Omental fat pad (tissue), 4 donors: ENCODE measurements around the gene MYH9. TPM values are rescaled to one million over a fixed set of nuclear protein-coding genes. Genes with fewer than 3 reads are reported as not detected.

Experiments used
- ATAC-seq: fragments of 150-250 bp; one replicate; pipeline ENCODE4 v1.9.1; 2016; ENCODE audit warnings: mild to moderate bottlenecking, moderate library complexity; ENCODE audit not compliant: low FRiP score
- DNase-seq: peaks from one replicate; pipeline ENCODE4 v3.0.0-alpha.2; 2019; ENCODE audit warnings: low spot score
- total RNA-seq, 4 donors: library from RNA; depleted of rRNA; stranded (reverse); fragments of >200 nt; gene quantifications; one replicate each; pipeline ENCODE4 v1.1.0, GENCODE V29; 2016
- TF ChIP-seq, protein P1 (sequence below), 3 donors: fragments of 450-650 bp; IDR thresholded peaks; one replicate each; pipeline ENCODE4 v1.5.1; 2016 to 2017; ENCODE audit warnings: antibody characterized with exemption in 3 of 3, mild to moderate bottlenecking in 3 of 3, moderate library complexity in 2 of 3

The MYH9 gene
- total RNA-seq, 4 donors from 2014 or later, result 225 to 463 (median 370) TPM

DNA sequence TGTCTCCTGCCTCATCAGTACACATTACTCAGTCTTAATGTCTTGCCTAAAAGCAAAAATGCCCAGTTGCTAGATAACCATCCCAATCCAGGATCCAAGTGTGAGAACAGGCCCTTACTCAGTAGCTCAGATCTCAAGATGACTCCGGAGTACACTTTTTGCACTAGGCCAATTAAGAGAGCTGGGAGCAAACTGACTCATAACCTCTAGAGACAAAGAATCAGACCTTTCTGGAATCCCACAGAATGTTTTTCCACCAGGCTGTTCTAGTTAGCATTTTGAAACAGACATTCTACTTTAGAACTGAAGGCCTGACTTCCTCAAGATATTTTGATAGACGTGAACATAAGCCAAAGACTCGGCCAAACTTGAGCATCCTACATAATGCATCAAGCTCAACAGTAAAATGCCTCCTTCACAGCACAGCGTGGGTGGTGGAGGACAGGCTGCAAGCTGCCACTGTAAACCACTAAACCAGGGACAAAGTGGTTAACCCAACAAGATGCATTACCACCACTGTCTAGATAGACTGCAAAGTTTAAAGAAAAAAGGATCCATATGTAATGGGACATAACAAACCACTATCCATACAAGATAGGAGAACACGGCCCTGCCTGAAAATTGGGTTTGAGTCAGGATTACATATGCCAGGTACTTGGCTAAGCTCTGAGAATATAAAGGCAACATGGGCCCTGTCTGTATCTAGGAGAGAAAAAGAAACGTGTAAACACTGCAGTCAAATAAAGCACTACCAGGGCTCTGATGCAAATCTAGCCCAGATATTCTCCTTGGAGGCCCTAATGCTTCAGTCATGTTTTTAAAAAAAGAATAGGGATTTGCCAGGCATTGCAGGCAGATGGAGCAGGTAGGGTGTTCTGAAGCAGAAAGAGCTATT, 48.3 kb downstream of the MYH9 start:
- no peak for ATAC-seq
- DNase-seq, result no peak
- TF ChIP-seq, protein P1, sequence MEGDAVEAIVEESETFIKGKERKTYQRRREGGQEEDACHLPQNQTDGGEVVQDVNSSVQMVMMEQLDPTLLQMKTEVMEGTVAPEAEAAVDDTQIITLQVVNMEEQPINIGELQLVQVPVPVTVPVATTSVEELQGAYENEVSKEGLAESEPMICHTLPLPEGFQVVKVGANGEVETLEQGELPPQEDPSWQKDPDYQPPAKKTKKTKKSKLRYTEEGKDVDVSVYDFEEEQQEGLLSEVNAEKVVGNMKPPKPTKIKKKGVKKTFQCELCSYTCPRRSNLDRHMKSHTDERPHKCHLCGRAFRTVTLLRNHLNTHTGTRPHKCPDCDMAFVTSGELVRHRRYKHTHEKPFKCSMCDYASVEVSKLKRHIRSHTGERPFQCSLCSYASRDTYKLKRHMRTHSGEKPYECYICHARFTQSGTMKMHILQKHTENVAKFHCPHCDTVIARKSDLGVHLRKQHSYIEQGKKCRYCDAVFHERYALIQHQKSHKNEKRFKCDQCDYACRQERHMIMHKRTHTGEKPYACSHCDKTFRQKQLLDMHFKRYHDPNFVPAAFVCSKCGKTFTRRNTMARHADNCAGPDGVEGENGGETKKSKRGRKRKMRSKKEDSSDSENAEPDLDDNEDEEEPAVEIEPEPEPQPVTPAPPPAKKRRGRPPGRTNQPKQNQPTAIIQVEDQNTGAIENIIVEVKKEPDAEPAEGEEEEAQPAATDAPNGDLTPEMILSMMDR (IDR thresholded peaks at IDR 0.05), result no peak

DNA sequence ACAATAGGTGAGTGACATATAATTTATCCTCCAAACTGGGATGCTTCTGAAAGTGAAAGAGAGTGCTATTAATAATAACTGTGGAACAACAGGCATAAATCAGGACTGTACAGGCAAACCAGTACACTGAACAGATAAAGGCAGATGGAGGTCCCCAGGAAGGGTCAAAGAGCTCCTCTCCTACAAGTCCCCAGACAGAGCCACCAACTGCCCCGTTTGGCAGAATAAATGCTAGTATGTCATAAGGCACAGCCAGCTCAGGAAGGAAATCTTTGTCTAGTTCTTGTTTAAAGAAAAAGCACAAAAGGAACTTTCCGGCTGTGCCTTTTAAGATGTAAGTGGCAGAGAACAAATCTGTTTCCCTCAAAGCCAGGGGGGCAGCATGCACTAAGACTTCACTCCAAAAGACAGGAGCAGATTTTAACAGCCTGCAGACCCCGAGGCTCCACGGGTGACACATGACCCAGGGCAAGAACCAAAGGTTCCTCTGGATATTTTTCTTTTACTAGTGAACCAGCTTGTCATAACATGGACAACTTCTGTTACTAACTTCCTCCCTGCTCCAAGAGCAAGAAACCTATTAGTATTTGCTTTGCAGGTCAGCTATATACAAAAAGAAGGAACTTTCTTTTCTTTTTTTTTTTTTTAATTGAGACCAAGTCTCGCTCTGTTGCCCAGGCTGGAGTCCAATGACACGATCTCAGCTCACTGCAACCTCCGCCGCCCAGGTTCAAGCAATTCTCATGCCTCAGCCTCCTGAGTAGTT, 50.2 kb downstream of the MYH9 start:
- TF ChIP-seq, protein P1 (IDR thresholded peaks at IDR 0.05), result no peak
- ATAC-seq (no peak), DNase-seq (no peak)

DNA sequence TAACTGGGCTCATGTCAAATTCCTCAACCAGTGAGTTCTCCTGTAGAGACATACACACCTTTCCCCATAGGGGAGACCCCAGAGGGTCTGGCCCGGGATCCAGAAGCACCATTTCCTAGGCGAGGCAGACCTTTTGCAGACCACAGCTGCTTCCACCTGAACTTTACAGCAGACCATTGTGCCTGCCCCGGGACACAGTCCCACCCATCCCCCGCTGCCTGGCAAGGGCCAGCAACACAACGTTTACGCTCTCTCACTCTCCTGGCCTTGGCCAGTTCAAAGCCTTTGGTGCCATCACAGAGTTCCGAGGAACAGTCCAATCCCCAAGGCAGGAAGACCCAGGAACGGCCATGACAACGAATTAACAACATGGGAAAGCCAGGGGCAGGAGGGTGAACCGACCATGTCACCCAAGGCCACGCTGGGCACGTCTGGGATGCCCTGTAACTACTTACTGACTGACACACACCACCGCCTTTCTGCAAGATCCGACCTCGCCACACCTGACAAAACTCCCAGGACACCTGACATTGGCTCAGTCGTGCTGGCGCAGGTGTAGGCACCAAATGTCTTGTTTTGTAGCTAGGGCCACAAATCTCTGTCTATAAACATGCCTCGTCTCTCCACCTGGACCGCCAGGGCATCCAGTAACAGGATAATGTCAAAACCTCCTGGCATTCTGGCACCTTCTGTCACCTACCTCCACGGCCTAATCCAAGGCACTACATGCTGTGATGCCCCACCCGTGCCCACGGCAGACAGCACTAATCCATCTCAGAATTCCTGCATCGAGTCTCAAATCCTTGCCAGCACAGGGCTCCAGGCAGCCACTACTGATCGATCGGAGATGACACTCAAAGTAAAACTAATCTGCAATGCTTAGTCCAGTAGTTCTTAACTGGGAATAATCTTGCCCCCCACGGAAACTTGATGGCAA, 51.3 kb downstream of the MYH9 start:
- DNase-seq (no peak), ATAC-seq (no peak)
- TF ChIP-seq, protein P1 (IDR thresholded peaks at IDR 0.05), result no peak

DNA sequence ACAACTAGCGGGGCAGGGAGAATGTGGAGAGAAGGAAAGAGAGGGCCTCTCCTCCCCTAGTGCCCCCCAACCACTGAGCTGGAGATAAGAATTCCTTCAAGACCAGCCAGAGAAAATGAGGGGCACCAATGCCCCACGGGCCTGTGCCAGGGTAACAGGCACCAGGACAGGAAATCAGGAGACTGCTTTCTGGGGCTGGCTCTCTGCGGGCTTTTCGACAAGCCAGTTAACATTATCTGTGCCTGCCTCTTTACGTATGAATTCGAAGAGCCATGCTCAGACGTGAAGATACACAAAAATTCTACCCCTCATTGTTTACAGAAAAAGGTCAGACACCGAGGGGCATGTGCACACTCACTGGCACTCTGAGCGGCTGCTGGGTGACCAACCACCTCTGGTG, 52.1 kb downstream of the MYH9 start:
- TF ChIP-seq, protein P1 (IDR thresholded peaks at IDR 0.05), result no peak
- DNase-seq (no peak), ATAC-seq (no peak)

DNA sequence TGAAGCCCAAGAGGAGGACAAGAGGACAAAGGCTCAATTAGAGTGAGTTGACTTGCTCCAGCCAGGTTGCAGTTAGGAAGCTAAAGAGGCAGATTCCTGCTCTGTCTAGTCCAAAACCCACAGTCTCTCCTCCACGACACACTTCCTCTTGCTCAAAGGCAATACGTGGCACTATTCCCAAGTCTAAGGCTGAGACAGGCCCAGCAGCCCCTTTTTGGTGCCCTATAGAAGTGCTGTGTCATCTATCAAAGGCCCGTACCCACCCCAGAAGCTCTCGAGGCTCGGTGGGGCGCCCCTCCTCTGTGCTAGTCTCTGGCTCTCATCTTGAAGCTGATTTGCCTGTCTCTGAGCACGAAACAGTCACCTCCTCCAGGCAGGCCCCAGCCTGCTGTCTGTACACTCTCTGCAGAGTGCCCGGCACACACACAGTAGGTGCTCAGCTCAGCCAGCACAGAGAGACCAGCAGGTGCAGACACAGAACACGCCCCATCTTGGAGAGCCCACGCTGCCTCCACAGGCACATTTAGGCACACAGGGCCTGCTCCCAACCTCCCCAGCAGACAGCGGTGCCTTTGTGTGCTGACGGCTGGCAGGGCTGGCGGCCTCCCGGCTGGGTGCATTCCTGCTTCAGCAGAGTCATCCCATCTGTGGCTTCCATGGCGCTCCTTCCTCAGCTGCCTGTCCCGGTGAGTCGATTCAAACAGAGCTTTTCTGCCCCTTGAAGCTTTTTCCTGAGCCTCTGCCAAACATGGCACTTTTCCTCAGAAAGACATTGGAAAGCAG, 52.8 kb downstream of the MYH9 start:
- DNase-seq (no peak), ATAC-seq (no peak)
- TF ChIP-seq, protein P1 (IDR thresholded peaks at IDR 0.05), result no peak
